Adrenal gland (tissue), 12 donors: Measurements from ENCODE around the gene COL8A2. TPM values are rescaled to one million over a fixed set of nuclear protein-coding genes. Genes with fewer than 3 reads are reported as not detected.

ENCODE experiments used
- DNase-seq, 7 donors: peaks; one replicate each; pipeline ENCODE4 v3.0.0-alpha.2; 2019 to 2020
- H3K27ac ChIP-seq, 5 donors: fragments of 200-600 bp; sonication (generic) in 4 of 5; 1 replicate in 3 of 5; 2 replicates in 2 of 5; pipeline versions ENCODE4 v1.5.1 to v1.8.0; 2016 to 2020; ENCODE audit warnings: mild to moderate bottlenecking in 1 of 5
- H3K27me3 ChIP-seq: fragments of 200-600 bp; 2 replicates; pipeline ENCODE4 v1.8.0; 2021
- H3K36me3 ChIP-seq, 2 donors: fragments of 200-600 bp; replicated peaks in 1 of 2; 1 replicate in 1 of 2; 2 replicates in 1 of 2; pipeline versions ENCODE4 v1.5.1 to v1.8.0; 2018 to 2022
- H3K4me1 ChIP-seq, 2 donors: fragments of 200-600 bp; replicated peaks in 1 of 2; 1 replicate in 1 of 2; 2 replicates in 1 of 2; pipeline versions ENCODE4 v1.5.1 to v1.8.0; 2018 to 2021
- H3K4me3 ChIP-seq, 4 donors: fragments of 200-600 bp; sonication (generic) in 3 of 4; one replicate each; pipeline ENCODE4 v1.5.1; 2016 to 2018
- H3K9me3 ChIP-seq, 3 donors: fragments of 200-600 bp; sonication (generic) in 1 of 3; replicated peaks in 1 of 3; 1 replicate in 2 of 3; 2 replicates in 1 of 3; pipeline versions ENCODE4 v1.5.1 to v1.8.0; 2016 to 2021
- POLR2A ChIP-seq, 2 donors: fragments of 450-650 bp; IDR thresholded peaks; one replicate each; pipeline ENCODE4 v1.6.1; 2017; ENCODE audit warnings: antibody characterized with exemption in 2 of 2, mild to moderate bottlenecking in 2 of 2, moderate library complexity in 1 of 2
- WGBS, 4 donors: extraction: QIAGEN DNeasy Blood & Tissue Kit in 2 of 4; methylation state at CpG; one replicate each; pipeline versions ENCODE4 v1.1.5 to v1.1.7; 2013 to 2017; 5-methylcytosine and 5-hydroxymethylcytosine counted together
- intact Hi-C, 2 donors: fragments of 100-400 bp; cut with DNase I; formaldehyde crosslinking; loops; one replicate each; pipeline versions ENCODE4 v1.14.1 to v1.15.0; 2022 to 2023
- polyA plus RNA-seq, 3 donors: library from polyadenylated mRNA; stranded (reverse); fragments of 200-250 nt in 2 of 3; fragments of 350-450 nt in 1 of 3; fragmentation: Illumina TruSeq in 1 of 3; extraction: RNeasy Lipid Tissue Mini Kit (QIAGEN cat#74804) in 1 of 3; gene quantifications; one replicate each; pipeline ENCODE4 v1.2.3, GENCODE V29; 2013 to 2014
- total RNA-seq, 9 donors: library from RNA; depleted of rRNA in 4 of 9; stranded (reverse); fragments of >200 nt in 4 of 9; fragments of 120-200 nt in 1 of 9; fragmentation: NEBNext Ultra II Directional in 1 of 9; extraction: Animal tissue kit (Norgen Biotek cat#: 25700) in 1 of 9; gene quantifications; one replicate each; pipeline versions ENCODE4 v1.1.0 to v1.2.4, GENCODE V29; 2013 to 2023
- TF ChIP-seq, protein P1 (sequence below), 6 experiments: fragments of 450-650 bp in 4 of 6; fragments of 200-600 bp in 2 of 6; sonication (generic) in 1 of 6; IDR thresholded peaks; 1 replicate in 5 of 6; 2 replicates in 1 of 6; pipeline versions ENCODE4 v1.5.1 to v1.8.0; 2016 to 2021; ENCODE audit warnings: antibody characterized with exemption in 6 of 6, mild to moderate bottlenecking in 2 of 6, moderate library complexity in 1 of 6
- donor health status: healthy with polysubstance abuse.
- donor health status: Bipolar disorder and iron deficiency.
- donor health status: DM: yes; HTN: yes; CAD: no.
- donor health status: DM: no; HTN: no; CAD: no.
- donor health status: DM: no; HTN: no; CAD: no.
- donor health status: DM: yes; HTN: yes; CAD: no.

COL8A2 gene
- total and polyA plus RNA-seq, 12 donors: 0.66 to 6.6 (median 1.9) TPM

DNA sequence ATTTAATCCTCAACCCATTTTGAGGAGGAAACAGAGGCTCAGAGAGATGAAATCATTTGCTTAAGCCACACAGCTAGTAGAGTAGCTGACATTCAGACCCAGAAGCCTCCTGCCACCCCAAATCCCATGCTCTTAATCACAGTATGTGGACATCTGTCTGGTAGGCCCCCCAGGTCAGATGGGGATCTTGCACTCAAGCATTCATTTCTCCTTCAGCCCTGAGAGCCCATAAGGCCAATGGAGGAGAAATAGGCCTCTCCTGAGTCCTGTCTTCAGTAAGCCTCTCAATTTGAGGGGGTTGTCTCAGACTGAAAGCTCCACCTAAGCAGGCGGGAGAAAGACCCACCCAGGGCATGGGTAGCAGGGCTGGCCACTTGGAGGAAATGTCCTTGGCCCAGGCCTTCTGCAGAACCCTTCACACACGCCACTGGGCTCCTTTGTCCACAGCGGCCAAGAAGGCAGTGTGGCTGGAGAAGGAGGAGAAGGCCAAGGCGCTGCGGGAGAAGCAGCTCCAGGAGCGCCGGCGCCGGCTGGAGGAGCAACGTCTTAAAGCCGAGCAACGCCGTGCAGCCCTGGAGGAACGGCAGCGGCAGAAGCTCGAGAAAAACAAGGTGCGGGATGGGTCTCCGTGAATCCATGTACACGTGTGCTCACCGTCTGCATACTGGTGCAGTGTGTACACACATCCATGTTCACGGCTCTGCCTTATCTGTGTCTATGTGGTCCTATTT, 47.2 kb upstream of the COL8A2 start:
- Histone ChIP-seq H3K36me3 (peaks cover 0 to 73% of the 10 kb centered on the region in 2 donors), H3K27ac (no peak overlapping the region), H3K27me3 (no peaks in the 10 kb centered on the region), H3K4me1 (peaks cover 2 to 26% of the 10 kb centered on the region in 2 donors), H3K9me3 (no peaks in the 10 kb centered on the region), H3K4me3 (no peak overlapping the region)
- intact Hi-C loops: no loop called here
- TF ChIP-seq, protein P1, sequence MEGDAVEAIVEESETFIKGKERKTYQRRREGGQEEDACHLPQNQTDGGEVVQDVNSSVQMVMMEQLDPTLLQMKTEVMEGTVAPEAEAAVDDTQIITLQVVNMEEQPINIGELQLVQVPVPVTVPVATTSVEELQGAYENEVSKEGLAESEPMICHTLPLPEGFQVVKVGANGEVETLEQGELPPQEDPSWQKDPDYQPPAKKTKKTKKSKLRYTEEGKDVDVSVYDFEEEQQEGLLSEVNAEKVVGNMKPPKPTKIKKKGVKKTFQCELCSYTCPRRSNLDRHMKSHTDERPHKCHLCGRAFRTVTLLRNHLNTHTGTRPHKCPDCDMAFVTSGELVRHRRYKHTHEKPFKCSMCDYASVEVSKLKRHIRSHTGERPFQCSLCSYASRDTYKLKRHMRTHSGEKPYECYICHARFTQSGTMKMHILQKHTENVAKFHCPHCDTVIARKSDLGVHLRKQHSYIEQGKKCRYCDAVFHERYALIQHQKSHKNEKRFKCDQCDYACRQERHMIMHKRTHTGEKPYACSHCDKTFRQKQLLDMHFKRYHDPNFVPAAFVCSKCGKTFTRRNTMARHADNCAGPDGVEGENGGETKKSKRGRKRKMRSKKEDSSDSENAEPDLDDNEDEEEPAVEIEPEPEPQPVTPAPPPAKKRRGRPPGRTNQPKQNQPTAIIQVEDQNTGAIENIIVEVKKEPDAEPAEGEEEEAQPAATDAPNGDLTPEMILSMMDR (IDR thresholded peaks at IDR 0.05): no peak
- no peak for TF ChIP-seq POLR2A (IDR thresholded peaks at IDR 0.05)
- DNase-seq: no peak
- WGBS, 4 donors: 93 to 97% (median 95%) methylated on average over 20 to 21 of the region's 21 CpGs

DNA sequence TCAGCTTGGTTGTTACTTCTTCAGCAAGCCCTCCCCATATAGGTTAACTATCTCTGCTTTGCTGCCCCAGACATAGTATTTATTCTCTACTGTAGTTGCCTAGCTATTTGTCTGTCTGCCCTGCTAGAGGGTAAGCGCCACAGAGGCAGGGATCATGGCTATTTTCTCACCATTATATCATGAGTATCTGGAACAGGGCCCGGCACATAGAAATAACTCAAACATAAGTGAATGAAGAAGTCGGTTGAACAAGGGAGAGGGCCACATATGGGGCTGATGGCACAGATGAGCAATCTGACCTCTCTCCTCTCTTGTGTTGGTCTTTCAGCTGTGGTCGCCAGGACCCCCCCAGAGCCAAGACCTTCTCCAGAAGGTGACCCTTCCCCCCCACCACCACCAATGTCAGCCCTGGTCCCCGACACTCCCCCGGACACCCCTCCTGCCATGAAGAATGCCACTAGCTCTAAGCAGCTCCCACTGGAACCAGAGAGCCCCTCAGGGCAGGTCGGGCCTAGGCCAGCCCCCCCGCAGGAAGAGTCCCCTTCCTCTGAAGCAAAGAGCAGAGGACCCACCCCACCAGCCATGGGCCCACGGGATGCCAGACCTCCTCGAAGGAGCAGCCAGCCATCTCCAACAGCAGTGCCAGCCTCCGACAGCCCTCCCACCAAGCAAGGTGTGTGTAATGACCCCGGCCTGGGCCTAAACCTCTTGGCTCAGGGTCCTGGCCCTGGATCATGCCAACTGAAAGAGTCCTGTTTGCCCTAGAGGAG, 45.8 kb upstream of the COL8A2 start:
- DNase-seq: no peak
- intact Hi-C loops: no loop called here
- H3K27ac ChIP-seq: no peak overlapping the region
- no peaks in the 10 kb centered on the region for H3K9me3 ChIP-seq
- H3K36me3 ChIP-seq: peaks cover 0 to 61% of the 10 kb centered on the region in 2 donors
- WGBS, 4 donors: 86 to 94% (median 93%) methylated on average over 8 to 12 of the region's 12 CpGs
- TF ChIP-seq POLR2A (IDR thresholded peaks at IDR 0.05): no peak
- TF ChIP-seq, protein P1 (IDR thresholded peaks at IDR 0.05): no peak
- H3K27me3 ChIP-seq: no peaks in the 10 kb centered on the region
- H3K4me3 ChIP-seq: no peak overlapping the region
- peaks cover 5 to 30% of the 10 kb centered on the region in 2 donors for H3K4me1 ChIP-seq

DNA sequence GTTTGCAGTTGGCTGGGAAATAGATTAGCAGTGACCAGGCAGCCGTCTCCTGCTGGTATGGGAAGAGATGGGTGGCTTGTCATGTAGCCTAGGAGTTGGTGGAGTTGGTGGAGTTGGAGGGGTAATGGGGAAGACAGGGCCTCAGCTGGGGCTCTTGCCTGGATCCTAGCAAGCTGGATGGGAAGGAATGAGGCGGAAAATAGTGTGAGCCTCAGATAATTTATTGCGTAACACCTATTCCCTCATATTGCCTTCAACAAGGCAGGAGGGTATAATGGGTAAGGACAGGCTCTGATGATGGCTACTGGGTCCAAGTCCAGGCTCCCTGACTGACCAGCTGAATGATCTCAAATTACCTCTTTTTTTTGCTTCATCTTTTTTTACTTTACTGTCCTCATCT, 43.5 kb upstream of the COL8A2 start:
- H3K9me3 ChIP-seq: no peaks in the 10 kb centered on the region
- peaks cover 0 to 38% of the 10 kb centered on the region in 2 donors for H3K36me3 ChIP-seq
- H3K27ac ChIP-seq: no peak overlapping the region
- H3K4me3 ChIP-seq: no peak overlapping the region
- no peaks in the 10 kb centered on the region for H3K27me3 ChIP-seq
- intact Hi-C loops: no loop called here
- no peak for DNase-seq
- TF ChIP-seq, protein P1 (IDR thresholded peaks at IDR 0.05): no peak
- no peak for TF ChIP-seq POLR2A (IDR thresholded peaks at IDR 0.05)
- WGBS, 4 donors: 83 to 89% (median 88%) methylated on average over 3 of the region's 3 CpGs
- peaks cover 5 to 20% of the 10 kb centered on the region in 2 donors for H3K4me1 ChIP-seq
